ENCODE measurements around the gene PDGFC. TPM values are rescaled to one million over a fixed set of nuclear protein-coding genes. Genes with fewer than 3 reads are reported as not detected.

The PDGFC gene
- polyA plus RNA-seq, 1 experiment = 72.7 TPM

DNA sequence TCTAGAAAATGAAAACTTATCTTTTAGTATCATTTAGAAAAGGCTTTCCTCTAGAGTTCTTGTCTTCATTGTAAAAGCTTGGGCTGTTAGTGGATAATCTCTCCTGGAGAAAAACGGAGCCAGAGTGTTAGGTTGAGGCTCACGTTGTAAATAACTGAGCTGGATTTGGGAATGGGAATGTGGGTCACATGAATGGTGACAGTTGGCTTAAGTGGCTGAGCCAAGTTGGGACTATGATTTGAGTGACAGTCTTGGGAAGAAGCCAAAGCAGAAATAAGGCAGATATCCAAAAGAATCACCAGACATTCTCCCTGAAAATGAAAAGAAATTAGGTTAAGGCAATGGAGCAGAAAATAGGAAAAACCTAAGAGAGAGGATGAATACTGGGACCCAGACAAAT, 33.6 kb upstream of the PDGFC start:
- H3K27ac ChIP-seq (ENCODE audit: low read depth, low read length) = no peak overlapping the region
- H3K4me3 ChIP-seq (ENCODE audit: low read depth, low read length) = no peak overlapping the region
- H3K9me3 ChIP-seq (ENCODE audit: control insufficient read depth, insufficient read depth, low read length) = no peaks in the 10 kb centered on the region
- DNase-seq (ENCODE audit: low read depth, low spot score) = no peak
- TF ChIP-seq, protein P1, sequence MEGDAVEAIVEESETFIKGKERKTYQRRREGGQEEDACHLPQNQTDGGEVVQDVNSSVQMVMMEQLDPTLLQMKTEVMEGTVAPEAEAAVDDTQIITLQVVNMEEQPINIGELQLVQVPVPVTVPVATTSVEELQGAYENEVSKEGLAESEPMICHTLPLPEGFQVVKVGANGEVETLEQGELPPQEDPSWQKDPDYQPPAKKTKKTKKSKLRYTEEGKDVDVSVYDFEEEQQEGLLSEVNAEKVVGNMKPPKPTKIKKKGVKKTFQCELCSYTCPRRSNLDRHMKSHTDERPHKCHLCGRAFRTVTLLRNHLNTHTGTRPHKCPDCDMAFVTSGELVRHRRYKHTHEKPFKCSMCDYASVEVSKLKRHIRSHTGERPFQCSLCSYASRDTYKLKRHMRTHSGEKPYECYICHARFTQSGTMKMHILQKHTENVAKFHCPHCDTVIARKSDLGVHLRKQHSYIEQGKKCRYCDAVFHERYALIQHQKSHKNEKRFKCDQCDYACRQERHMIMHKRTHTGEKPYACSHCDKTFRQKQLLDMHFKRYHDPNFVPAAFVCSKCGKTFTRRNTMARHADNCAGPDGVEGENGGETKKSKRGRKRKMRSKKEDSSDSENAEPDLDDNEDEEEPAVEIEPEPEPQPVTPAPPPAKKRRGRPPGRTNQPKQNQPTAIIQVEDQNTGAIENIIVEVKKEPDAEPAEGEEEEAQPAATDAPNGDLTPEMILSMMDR (IDR thresholded peaks at IDR 0.05; ENCODE audit: low read depth, low read length) = no peak
- no peaks in the 10 kb centered on the region for H3K27me3 ChIP-seq (ENCODE audit: control insufficient read depth, insufficient read depth, low read length)
- POLR2A ChIA-PET = no interaction called here
- CTCF ChIA-PET = no interaction called here

DNA sequence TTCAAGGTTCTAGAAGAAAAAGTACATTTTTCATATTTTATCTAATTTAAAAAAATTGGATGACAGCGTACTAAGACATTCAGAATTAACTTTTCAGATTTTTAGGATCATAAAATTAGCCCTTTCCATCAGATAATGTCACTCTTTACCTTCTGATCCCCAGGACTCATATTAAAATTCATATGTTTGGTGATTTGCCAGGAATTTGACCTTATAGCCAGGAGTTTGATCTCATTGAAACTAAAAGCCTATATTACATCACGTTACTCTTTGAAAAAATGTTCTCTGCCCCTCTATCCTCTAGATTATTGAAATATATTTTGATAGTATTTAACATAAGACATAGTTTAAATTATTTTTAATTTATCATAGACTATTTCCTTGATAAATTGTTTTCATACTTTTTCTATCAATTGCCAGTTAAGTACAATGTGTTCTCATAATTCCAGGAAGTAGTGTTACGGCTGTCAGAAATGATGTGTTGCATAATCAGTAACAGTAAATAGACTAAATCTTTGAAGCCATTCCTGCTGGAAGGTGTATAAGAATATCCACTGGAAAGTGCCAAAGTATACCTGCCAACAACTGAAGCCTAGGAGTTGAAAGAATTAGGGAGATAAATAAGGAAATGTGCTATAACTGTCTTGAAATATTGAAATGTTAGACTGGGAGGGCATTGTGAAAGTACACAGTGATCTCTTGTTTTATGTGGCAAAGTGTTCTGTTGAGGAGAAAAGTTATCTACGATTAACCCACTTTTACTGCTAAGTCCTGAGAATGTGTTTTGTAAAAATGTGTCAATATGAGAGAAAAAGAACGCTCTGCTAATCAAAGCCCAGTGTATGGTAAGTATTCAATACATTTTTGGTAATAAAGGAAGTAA, 32.9 kb upstream of the PDGFC start:
- POLR2A ChIA-PET = no interaction called here
- Histone ChIP-seq H3K4me3 (ENCODE audit: low read depth, low read length) (no peak overlapping the region), H3K27me3 (ENCODE audit: control insufficient read depth, insufficient read depth, low read length) (no peaks in the 10 kb centered on the region), H3K27ac (ENCODE audit: low read depth, low read length) (no peak overlapping the region), H3K9me3 (ENCODE audit: control insufficient read depth, insufficient read depth, low read length) (no peaks in the 10 kb centered on the region)
- CTCF ChIA-PET = no interaction called here
- TF ChIP-seq, protein P1 (IDR thresholded peaks at IDR 0.05; ENCODE audit: low read depth, low read length) = no peak
- no peak for DNase-seq (ENCODE audit: low read depth, low spot score)

DNA sequence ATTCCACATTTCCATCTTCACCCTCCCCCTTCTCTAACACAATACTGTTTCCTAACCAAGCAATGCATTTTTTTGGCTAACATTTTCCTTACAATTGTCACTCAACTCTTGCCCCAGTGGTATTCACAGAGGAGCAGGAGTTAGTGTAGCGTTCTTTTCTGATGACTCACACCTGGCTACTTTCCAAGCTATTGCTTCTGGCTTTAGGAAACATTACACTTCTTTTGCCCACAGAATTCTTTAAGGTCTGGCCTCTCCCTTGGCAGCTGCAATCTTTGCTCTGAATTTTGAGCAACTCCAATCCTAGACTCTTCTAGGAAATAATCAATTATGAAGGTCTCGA, 27.5 kb upstream of the PDGFC start:
- TF ChIP-seq, protein P1 (IDR thresholded peaks at IDR 0.05; ENCODE audit: low read depth, low read length) = no peak
- Histone ChIP-seq H3K4me3 (ENCODE audit: low read depth, low read length) (no peak overlapping the region), H3K27me3 (ENCODE audit: control insufficient read depth, insufficient read depth, low read length) (no peaks in the 10 kb centered on the region), H3K9me3 (ENCODE audit: control insufficient read depth, insufficient read depth, low read length) (peaks cover 13% of the 10 kb centered on the region), H3K27ac (ENCODE audit: low read depth, low read length) (no peak overlapping the region)
- DNase-seq (ENCODE audit: low read depth, low spot score) = peak; percentile 94
- POLR2A ChIA-PET = interaction anchor here (0.9 to 1.2 kb wide), 3 partner anchors 23 to 47 kb away, joined by 3 read pairs; no protein-coding TSS in a partner anchor
- CTCF ChIA-PET = interaction anchor here (1.2 to 1.6 kb wide), 2 partner anchors 46 to 705 kb away, joined by 3 to 5 read pairs; no protein-coding TSS in a partner anchor

DNA sequence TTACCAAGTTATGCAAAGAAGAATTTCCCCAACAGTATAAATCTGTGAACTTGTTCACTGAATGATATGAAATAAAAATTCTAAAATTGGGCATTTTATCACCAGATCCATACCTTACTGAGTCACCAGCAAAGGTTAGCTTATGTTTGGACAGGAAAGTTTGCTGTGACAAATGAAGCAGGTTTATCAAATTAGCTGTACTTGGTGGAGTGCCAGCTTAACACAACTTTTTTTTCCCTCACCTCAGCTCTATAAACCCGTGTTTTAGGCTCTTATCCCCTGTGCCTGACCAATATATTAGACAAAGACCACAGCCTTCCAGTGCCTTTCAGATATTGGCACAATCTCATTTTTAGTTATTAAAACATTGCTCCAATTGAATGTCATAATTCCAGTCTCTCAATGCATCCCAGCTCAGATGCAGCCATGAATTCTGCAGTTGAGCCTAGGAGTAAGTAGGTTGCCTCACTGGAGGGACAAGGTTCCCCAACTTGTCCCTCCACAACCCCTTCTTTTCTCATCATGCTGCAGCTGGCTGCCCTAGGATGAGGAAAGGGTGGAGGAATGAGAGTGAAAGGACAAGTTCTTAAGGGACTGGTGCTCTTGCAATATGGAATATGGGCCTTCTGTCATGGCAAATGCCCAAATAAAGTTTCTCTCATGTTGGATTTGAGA, 27.0 kb upstream of the PDGFC start:
- TF ChIP-seq, protein P1 (IDR thresholded peaks at IDR 0.05; ENCODE audit: low read depth, low read length) = no peak
- no peak for DNase-seq (ENCODE audit: low read depth, low spot score)
- Histone ChIP-seq H3K27ac (ENCODE audit: low read depth, low read length) (no peak overlapping the region), H3K4me3 (ENCODE audit: low read depth, low read length) (no peak overlapping the region), H3K27me3 (ENCODE audit: control insufficient read depth, insufficient read depth, low read length) (no peaks in the 10 kb centered on the region), H3K9me3 (ENCODE audit: control insufficient read depth, insufficient read depth, low read length) (peaks cover 13% of the 10 kb centered on the region)
- ChIA-PET POLR2A (interaction anchor here (1.0 to 1.1 kb wide), 2 partner anchors 18 to 36 kb away, joined by 3 to 4 read pairs; no protein-coding TSS in a partner anchor), CTCF (interaction anchor here (1.0 to 1.6 kb wide), 5 partner anchors 30 to 704 kb away, joined by 3 to 6 read pairs (median 3); no protein-coding TSS in a partner anchor)

DNA sequence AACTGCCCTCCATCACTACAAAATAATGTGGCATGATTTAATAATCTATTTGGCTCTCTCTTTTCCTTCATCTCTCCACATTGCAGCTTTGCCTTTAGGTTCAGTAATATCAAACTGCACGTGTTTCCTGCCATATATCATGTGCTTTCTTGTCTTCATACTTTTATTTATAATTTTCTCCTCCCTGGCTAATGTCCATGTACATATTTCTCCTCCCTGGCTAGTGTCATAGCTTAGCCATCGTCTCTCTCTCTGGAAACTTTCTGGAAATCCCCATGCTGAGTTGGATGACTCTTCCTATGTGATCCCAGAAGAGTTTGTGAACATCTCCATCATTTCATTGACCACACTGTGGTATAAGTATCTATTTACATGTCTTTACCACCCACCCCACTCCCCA, 21.3 kb upstream of the PDGFC start:
- no peak overlapping the region for H3K4me3 ChIP-seq (ENCODE audit: low read depth, low read length)
- H3K27ac ChIP-seq (ENCODE audit: low read depth, low read length) = no peak overlapping the region
- no peaks in the 10 kb centered on the region for H3K27me3 ChIP-seq (ENCODE audit: control insufficient read depth, insufficient read depth, low read length)
- TF ChIP-seq, protein P1 (IDR thresholded peaks at IDR 0.05; ENCODE audit: low read depth, low read length) = no peak
- POLR2A ChIA-PET = no interaction called here
- no peak for DNase-seq (ENCODE audit: low read depth, low spot score)
- peaks cover 16% of the 10 kb centered on the region for H3K9me3 ChIP-seq (ENCODE audit: control insufficient read depth, insufficient read depth, low read length)
- CTCF ChIA-PET = interaction anchor here (1.9 kb wide), 1 partner anchor 52 kb away, joined by 8 read pairs; no protein-coding TSS in a partner anchor
